ENCODE data around the gene HOMEZ.

DNA sequence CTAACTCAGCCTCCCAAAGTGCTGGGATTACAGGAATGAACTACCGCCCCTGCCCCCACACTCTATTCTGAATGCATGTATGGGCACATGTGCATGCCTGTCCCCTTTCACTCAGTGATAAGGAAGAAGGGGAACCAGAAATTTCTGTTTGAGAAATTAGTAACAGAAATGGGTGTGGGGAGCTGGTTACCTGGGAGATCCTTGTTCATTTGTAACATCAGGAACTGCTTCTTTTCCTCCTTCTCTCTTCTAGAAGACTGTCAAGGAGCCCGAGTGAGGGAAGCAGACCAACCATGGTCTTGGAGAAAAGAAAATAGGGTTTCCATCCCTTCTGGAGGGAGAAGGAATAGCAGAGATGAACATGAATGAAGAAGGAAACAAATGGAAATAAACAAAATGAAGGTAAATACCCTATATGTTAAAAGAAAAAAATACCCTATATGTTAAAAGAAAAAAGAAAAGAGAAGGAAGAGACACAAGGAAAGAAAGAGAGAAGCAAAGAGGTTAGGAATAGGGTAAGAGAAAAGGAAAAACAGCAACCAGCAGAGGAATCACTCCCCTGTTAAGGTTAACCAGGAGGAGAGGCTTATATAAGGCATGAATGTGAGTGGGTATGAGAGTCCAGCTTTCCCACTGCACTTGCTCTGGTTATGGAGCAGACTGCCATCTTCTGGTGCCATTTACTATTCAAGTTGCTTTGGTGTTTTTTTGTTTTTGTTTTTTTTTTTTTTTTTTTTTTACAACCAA is 13.5 kb upstream of the HOMEZ start:
- TF ChIP-seq CTCF (IDR thresholded peaks at IDR 0.05) = no peak
- no peak for TF ChIP-seq POLR2A (IDR thresholded peaks at IDR 0.05)

Data from ovary (tissue), 3 donors.